Stimulated activated CD8-positive, alpha-beta memory T cell treated with anti-CD3 and anti-CD28 coated beads, Interleukin-4, amount 100 ng/mL, for 4 hours (primary cell): ENCODE data around the gene TEX48.

ENCODE experiments used
- DNase-seq, 2 donors: peaks; one replicate each; pipeline ENCODE4 v3.0.0-alpha.2; 2020; ENCODE audit warnings: low read depth in 2 of 2, low spot score in 1 of 2

The TEX48 gene

GRCh38 chr9:114681594-114682332, at the start of gene TEX48:
Gene TEX48, minus strand, starts transcription at chr9:114682192. Its CDS starts 10,469 bp downstream, at chr9:114671723.
- DNase-seq: peak; percentile 54 to 66

- DNase-seq: no peak
Measured at GRCh38 chr9:114731701-114732100, 49.7 kb upstream of the TEX48 start.

GRCh38 chr9:114729706-114730105, 47.7 kb upstream of the TEX48 start:
- no peak for DNase-seq

- DNase-seq: no peak
Measured at GRCh38 chr9:114725930-114726329, 43.9 kb upstream of the TEX48 start.

- DNase-seq: no peak
Measured at GRCh38 chr9:114724744-114725143, 42.8 kb upstream of the TEX48 start.

- no peak for DNase-seq
Measured at GRCh38 chr9:114723931-114724330, 41.9 kb upstream of the TEX48 start.

- no peak for DNase-seq
Measured at GRCh38 chr9:114722937-114723620, 41.1 kb upstream of the TEX48 start.

- DNase-seq: no peak
Measured at GRCh38 chr9:114722081-114722621, 40.2 kb upstream of the TEX48 start.

GRCh38 chr9:114721491-114722079, 39.6 kb upstream of the TEX48 start:
- DNase-seq: no peak

- no peak for DNase-seq
Measured at GRCh38 chr9:114720086-114720676, 38.2 kb upstream of the TEX48 start.

GRCh38 chr9:114719290-114719689, 37.3 kb upstream of the TEX48 start:
- no peak for DNase-seq

GRCh38 chr9:114718801-114719221, 36.8 kb upstream of the TEX48 start:
- DNase-seq: peak; percentile 63 to 72

GRCh38 chr9:114717908-114718486, 36.0 kb upstream of the TEX48 start:
- DNase-seq: no peak

GRCh38 chr9:114709636-114710035, 27.6 kb upstream of the TEX48 start:
- DNase-seq: no peak

GRCh38 chr9:114706711-114707110, 24.7 kb upstream of the TEX48 start:
- DNase-seq: no peak

- no peak for DNase-seq
Measured at GRCh38 chr9:114701988-114702387, 20.0 kb upstream of the TEX48 start.

- DNase-seq: no peak
Measured at GRCh38 chr9:114697951-114698351, 16.0 kb upstream of the TEX48 start.

- no peak for DNase-seq
Measured at GRCh38 chr9:114696814-114697544, 15.0 kb upstream of the TEX48 start.

GRCh38 chr9:114695948-114696347, 14.0 kb upstream of the TEX48 start:
- no peak for DNase-seq

- DNase-seq: no peak
Measured at GRCh38 chr9:114694719-114695269, 12.8 kb upstream of the TEX48 start.
